ENCODE data around the gene SF1. TPM values are rescaled to one million over a fixed set of nuclear protein-coding genes. Genes with fewer than 3 reads are reported as not detected.

The SF1 gene
- total and polyA plus RNA-seq, 4 donors = 76.2 to 213 (median 147) TPM

DNA sequence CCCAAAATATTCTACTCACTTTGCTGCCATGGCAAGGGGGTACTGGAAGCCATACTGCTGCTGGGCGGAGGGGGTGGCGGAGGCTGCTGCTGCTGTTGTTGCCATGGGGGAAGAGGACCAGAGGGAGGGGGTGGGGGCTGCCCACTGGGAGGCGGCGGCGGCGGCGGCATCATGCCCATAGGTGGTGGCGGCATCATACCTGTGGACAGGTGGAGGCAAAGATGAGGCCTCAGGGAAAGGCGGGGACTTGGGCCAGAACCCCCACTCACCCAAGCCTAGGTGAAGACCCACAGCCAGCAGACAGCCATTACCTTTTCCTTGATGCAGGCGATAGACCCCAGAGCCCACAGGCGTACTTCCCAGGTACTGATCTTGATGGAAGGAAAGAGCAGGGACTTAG is 11.5 kb downstream of the SF1 start:
- Histone ChIP-seq H3K4me3 (no peak overlapping the region), H3K36me3 (ENCODE audit: control insufficient read depth in 4 of 4, insufficient read depth in 4 of 4, low read length in 4 of 4) (peaks cover 71 to 86% (median 73%) of the 10 kb centered on the region in 4 donors), H3K27ac (ENCODE audit: low read depth in 1 of 2, low read length in 1 of 2) (no peak overlapping the region), H3K9me3 (ENCODE audit: control insufficient read depth in 4 of 4, insufficient read depth in 3 of 4, low read length in 3 of 4) (no peaks in the 10 kb centered on the region), H3K4me1 (ENCODE audit: control insufficient read depth in 5 of 5, insufficient read depth in 5 of 5, low read length in 5 of 5) (peaks cover 0 to 4% (median 0%) of the 10 kb centered on the region in 5 donors), H3K9ac (ENCODE audit: insufficient read depth in 1 of 2, low read length in 2 of 2) (no peak overlapping the region), H3K27me3 (ENCODE audit: control insufficient read depth in 3 of 3, insufficient read depth in 3 of 3, low read length in 2 of 3) (no peaks in the 10 kb centered on the region)
- DNase-seq (no peak), ATAC-seq (ENCODE audit: insufficient read depth, low FRiP score) (no peak)
- 98% methylated on average over 10 to 11 of the region's 11 CpGs for WGBS, 2 donors
- TF ChIP-seq, protein P1, sequence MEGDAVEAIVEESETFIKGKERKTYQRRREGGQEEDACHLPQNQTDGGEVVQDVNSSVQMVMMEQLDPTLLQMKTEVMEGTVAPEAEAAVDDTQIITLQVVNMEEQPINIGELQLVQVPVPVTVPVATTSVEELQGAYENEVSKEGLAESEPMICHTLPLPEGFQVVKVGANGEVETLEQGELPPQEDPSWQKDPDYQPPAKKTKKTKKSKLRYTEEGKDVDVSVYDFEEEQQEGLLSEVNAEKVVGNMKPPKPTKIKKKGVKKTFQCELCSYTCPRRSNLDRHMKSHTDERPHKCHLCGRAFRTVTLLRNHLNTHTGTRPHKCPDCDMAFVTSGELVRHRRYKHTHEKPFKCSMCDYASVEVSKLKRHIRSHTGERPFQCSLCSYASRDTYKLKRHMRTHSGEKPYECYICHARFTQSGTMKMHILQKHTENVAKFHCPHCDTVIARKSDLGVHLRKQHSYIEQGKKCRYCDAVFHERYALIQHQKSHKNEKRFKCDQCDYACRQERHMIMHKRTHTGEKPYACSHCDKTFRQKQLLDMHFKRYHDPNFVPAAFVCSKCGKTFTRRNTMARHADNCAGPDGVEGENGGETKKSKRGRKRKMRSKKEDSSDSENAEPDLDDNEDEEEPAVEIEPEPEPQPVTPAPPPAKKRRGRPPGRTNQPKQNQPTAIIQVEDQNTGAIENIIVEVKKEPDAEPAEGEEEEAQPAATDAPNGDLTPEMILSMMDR (IDR thresholded peaks at IDR 0.05; ENCODE audit: control extremely low read depth, extremely low read depth) = no peak

DNA sequence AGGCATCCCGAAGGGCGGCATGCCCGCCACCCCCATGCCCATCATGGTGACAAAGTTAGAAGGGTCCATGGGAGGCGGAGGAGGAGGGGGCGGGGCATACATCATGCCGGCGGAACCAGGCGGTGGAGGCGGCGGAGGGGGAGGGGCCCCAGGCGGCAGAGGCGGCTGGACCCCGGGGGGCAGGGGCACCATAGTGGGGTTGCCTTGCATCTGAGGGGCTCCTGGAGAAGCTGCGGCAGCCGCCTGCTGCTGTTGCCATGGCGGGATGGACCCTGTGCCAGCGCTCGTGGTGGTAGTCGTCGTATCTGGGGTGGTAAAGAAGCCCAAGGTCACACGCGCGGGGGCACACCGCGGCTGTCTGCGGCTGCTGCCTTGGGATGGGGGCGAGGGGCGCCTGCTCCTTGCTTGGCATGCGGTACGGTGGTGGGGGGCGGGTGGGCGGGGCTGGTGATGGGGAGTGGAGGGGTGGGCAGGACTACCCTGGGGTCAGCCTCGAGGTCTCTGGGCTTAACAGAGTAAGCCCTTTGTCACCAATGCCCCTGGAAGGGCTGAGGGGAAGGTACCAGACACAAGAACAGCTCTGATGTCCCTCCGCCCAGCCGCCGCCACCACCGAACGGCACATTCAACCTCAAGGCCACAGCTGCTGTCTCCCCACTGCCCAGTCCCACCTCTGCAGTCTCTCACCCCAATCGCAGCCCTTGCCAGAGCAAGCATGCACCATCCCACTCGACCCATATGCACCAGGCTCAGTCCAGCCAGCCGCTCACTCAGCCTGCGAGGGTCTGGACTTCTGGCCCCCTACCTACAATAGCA is 12.3 kb downstream of the SF1 start:
- peaks cover 63 to 82% (median 66%) of the 10 kb centered on the region in 4 donors for H3K36me3 ChIP-seq (ENCODE audit: control insufficient read depth in 4 of 4, insufficient read depth in 4 of 4, low read length in 4 of 4)
- no peak overlapping the region for H3K4me3 ChIP-seq
- no peak overlapping the region for H3K9ac ChIP-seq (ENCODE audit: insufficient read depth in 1 of 2, low read length in 2 of 2)
- DNase-seq (no peak), ATAC-seq (ENCODE audit: insufficient read depth, low FRiP score) (no peak)
- H3K27ac ChIP-seq (ENCODE audit: low read depth in 1 of 2, low read length in 1 of 2) = no peak overlapping the region
- H3K9me3 ChIP-seq (ENCODE audit: control insufficient read depth in 4 of 4, insufficient read depth in 3 of 4, low read length in 3 of 4) = no peaks in the 10 kb centered on the region
- 92% methylated on average over 25 to 42 of the region's 42 CpGs for WGBS, 2 donors
- H3K27me3 ChIP-seq (ENCODE audit: control insufficient read depth in 3 of 3, insufficient read depth in 3 of 3, low read length in 2 of 3) = no peaks in the 10 kb centered on the region
- TF ChIP-seq, protein P1 (IDR thresholded peaks at IDR 0.05; ENCODE audit: control extremely low read depth, extremely low read depth) = no peak
- peaks cover 0 to 4% (median 0%) of the 10 kb centered on the region in 5 donors for H3K4me1 ChIP-seq (ENCODE audit: control insufficient read depth in 5 of 5, insufficient read depth in 5 of 5, low read length in 5 of 5)

DNA sequence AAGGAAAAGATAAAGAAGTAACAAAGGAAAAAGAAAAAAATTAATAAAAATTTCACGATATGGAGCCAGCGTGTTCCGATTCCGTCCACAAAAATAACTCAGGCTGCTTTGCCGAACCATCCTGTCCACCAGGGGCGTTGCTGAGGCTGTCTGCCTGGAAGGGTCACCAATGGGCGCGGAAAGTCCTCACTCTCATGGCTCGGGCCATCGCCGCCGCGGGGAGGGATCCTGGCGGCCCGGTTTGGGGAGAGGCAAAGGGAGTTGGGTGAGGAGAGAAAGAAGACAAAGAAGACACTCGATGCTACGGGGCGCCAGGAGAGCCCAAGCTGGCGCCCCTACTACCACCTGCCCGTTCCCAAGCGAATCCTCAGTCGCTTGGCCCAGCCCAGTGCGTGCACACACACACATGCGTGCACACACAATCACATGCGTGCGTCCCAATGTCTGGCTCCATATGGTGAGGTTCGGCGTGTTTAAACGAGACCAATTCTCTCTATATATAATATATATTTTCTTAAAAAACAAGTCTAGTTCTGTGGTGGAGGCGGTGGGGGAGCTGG is 13.0 kb downstream of the SF1 start:
- Histone ChIP-seq H3K9ac (ENCODE audit: insufficient read depth in 1 of 2, low read length in 2 of 2) (no peak overlapping the region), H3K27ac (ENCODE audit: low read depth in 1 of 2, low read length in 1 of 2) (no peak overlapping the region), H3K9me3 (ENCODE audit: control insufficient read depth in 4 of 4, insufficient read depth in 3 of 4, low read length in 3 of 4) (no peaks in the 10 kb centered on the region), H3K36me3 (ENCODE audit: control insufficient read depth in 4 of 4, insufficient read depth in 4 of 4, low read length in 4 of 4) (peaks cover 57 to 78% (median 59%) of the 10 kb centered on the region in 4 donors), H3K4me1 (ENCODE audit: control insufficient read depth in 5 of 5, insufficient read depth in 5 of 5, low read length in 5 of 5) (peaks cover 0 to 5% (median 3%) of the 10 kb centered on the region in 5 donors), H3K27me3 (ENCODE audit: control insufficient read depth in 3 of 3, insufficient read depth in 3 of 3, low read length in 2 of 3) (no peaks in the 10 kb centered on the region), H3K4me3 (no peak overlapping the region)
- no peak for ATAC-seq (ENCODE audit: insufficient read depth, low FRiP score)
- TF ChIP-seq, protein P1 (IDR thresholded peaks at IDR 0.05; ENCODE audit: control extremely low read depth, extremely low read depth) = no peak
- DNase-seq = no peak
- 90 to 93% methylated on average over 29 to 30 of the region's 30 CpGs for WGBS, 2 donors
